ENCODE results near the gene SPAST. TPM values are rescaled to one million over a fixed set of nuclear protein-coding genes. Genes with fewer than 3 reads are reported as not detected.

The SPAST gene
- total RNA-seq, 1 donor from 2014 or later = 34.1 TPM

DNA sequence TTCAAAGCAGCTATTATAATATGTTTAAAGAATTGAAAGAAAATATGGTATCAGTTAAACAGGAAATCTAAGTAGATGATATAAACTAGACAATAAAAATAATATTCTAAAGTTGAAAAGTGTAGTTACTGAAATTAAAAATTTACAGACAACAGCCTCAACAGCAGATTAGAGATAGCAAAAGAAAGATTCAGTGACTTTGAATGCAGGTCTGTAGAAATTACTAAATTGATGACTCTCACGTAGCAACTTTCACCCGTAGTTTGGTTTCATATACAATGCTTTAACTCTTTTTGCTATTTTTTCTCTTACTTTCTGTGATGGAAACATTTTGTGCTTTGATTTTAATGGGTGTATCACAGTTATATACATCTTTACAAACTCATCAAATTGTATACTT is 44.8 kb downstream of the SPAST start:
- no peaks in the 10 kb centered on the region for H3K27me3 Mint-ChIP-seq (ENCODE audit: low read depth)
- H3K9me3 Mint-ChIP-seq = peaks cover 11% of the 10 kb centered on the region
- no peak for TF ChIP-seq CTCF (conservative IDR thresholded peaks at IDR 0.05)

DNA sequence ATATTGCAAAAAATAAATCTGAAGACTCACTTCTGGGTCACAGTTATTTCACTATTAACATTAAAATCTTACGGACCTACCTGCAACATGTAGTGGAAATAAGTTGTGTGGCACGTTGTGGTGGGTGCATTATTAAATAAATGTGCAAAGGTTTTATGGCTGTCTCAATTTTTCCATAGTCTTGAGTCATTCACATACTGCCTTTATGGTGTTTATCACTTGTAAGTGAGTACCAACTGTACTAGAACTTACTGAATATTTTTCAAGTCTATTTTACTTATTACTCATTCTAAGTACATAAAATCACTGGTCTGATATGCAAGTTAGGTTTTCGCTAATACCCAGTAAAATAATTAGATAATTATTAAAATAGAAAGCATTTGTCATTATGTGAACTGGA is 54.7 kb downstream of the SPAST start:
- H3K27me3 Mint-ChIP-seq (ENCODE audit: low read depth) = no peaks in the 10 kb centered on the region
- H3K36me3 Mint-ChIP-seq (ENCODE audit: low read depth) = peaks cover 6% of the 10 kb centered on the region
- no peaks in the 10 kb centered on the region for H3K9me3 Mint-ChIP-seq
- no peak for DNase-seq (ENCODE audit: low read depth, low spot score)
- no peaks in the 10 kb centered on the region for H3K4me1 Mint-ChIP-seq
- no peak overlapping the region for H3K27ac Mint-ChIP-seq (ENCODE audit: unreplicated experiment)
- no peak for TF ChIP-seq CTCF (conservative IDR thresholded peaks at IDR 0.05)
- no peak overlapping the region for H3K4me3 Mint-ChIP-seq

More for the DNA sequence above, 44.8 kb downstream of the SPAST start:
- H3K4me1 Mint-ChIP-seq = no peaks in the 10 kb centered on the region
- no peak overlapping the region for H3K27ac Mint-ChIP-seq (ENCODE audit: unreplicated experiment)
- H3K4me3 Mint-ChIP-seq = no peak overlapping the region
- no peak for DNase-seq (ENCODE audit: low read depth, low spot score)
- peaks cover 45% of the 10 kb centered on the region for H3K36me3 Mint-ChIP-seq (ENCODE audit: low read depth)

DNA sequence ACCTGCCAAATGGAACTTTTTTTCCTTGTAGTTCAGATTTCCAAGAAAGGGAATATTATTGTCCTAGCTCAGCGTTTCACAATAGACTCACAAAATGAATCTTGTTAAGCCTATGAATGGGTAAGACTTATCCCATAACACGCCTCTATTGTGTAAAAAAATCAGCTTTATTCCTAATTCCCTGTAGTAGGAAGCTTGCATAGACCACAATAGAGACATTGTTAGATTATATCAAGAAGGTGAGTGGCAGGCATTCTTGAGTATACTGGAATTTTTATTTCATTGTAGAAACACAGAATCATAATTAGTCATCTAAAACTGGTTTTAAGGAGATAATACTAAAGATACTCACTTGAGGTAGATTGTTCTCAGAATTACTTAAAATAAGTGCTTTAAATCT is 55.8 kb downstream of the SPAST start:
- Mint-ChIP-seq H3K9me3 (no peaks in the 10 kb centered on the region), H3K27ac (ENCODE audit: unreplicated experiment) (no peak overlapping the region), H3K4me1 (no peaks in the 10 kb centered on the region), H3K4me3 (no peak overlapping the region), H3K36me3 (ENCODE audit: low read depth) (peaks cover 15% of the 10 kb centered on the region), H3K27me3 (ENCODE audit: low read depth) (no peaks in the 10 kb centered on the region)
- TF ChIP-seq CTCF (conservative IDR thresholded peaks at IDR 0.05) = no peak
- DNase-seq (ENCODE audit: low read depth, low spot score) = no peak

GRCh38 chr2:32124660-32125059 is 61.3 kb downstream of the SPAST start:
- TF ChIP-seq CTCF (conservative IDR thresholded peaks at IDR 0.05) = no peak

GRCh38 chr2:32128636-32129035 is 65.3 kb downstream of the SPAST start:
- H3K36me3 Mint-ChIP-seq (ENCODE audit: low read depth) = peaks cover 9% of the 10 kb centered on the region
- H3K27ac Mint-ChIP-seq (ENCODE audit: unreplicated experiment) = no peak overlapping the region
- DNase-seq (ENCODE audit: low read depth, low spot score) = no peak
- no peaks in the 10 kb centered on the region for H3K27me3 Mint-ChIP-seq (ENCODE audit: low read depth)
- no peaks in the 10 kb centered on the region for H3K4me1 Mint-ChIP-seq
- H3K4me3 Mint-ChIP-seq = no peak overlapping the region
- no peaks in the 10 kb centered on the region for H3K9me3 Mint-ChIP-seq
- no peak for TF ChIP-seq CTCF (conservative IDR thresholded peaks at IDR 0.05)

More at GRCh38 chr2:32124660-32125059, 61.3 kb downstream of the SPAST start:
- H3K27ac Mint-ChIP-seq (ENCODE audit: unreplicated experiment) = no peak overlapping the region
- no peaks in the 10 kb centered on the region for H3K27me3 Mint-ChIP-seq (ENCODE audit: low read depth)
- H3K36me3 Mint-ChIP-seq (ENCODE audit: low read depth) = peaks cover 17% of the 10 kb centered on the region
- DNase-seq (ENCODE audit: low read depth, low spot score) = no peak
- H3K9me3 Mint-ChIP-seq = no peaks in the 10 kb centered on the region
- H3K4me3 Mint-ChIP-seq = no peak overlapping the region
- H3K4me1 Mint-ChIP-seq = no peaks in the 10 kb centered on the region

DNA sequence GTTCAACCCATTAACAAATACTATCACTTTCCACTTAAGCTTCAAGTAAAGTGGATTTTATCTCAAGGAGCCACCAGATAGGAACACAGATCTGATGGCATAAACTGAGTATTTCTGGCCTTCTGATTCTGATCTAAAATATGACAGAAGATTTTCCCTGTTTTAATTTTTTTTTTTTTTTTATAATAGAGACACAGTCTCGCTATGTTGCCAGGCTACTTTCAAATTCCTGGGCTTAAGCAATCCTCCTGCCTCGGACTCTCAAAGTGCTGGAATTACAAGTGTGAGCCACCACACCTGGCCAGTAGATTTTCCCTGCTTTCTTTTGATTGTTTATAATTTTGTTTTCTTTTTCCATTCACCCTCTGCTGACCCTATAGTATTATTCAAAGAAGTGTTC is 65.7 kb downstream of the SPAST start:
- no peaks in the 10 kb centered on the region for H3K27me3 Mint-ChIP-seq (ENCODE audit: low read depth)
- no peak for TF ChIP-seq CTCF (conservative IDR thresholded peaks at IDR 0.05)
- peaks cover 5% of the 10 kb centered on the region for H3K36me3 Mint-ChIP-seq (ENCODE audit: low read depth)
- H3K4me3 Mint-ChIP-seq = no peak overlapping the region
- no peak overlapping the region for H3K27ac Mint-ChIP-seq (ENCODE audit: unreplicated experiment)
- no peaks in the 10 kb centered on the region for H3K4me1 Mint-ChIP-seq
- no peaks in the 10 kb centered on the region for H3K9me3 Mint-ChIP-seq
- no peak for DNase-seq (ENCODE audit: low read depth, low spot score)

Measured in neural crest cell (in vitro differentiated cells).